Upper lobe of left lung (tissue), 6 donors: Measurements from ENCODE around the gene HNRNPM. TPM values are rescaled to one million over a fixed set of nuclear protein-coding genes. Genes with fewer than 3 reads are reported as not detected.

Experiments used
- ATAC-seq, 2 donors: fragments of 200-7000 bp; cut with Tn5 transposase; one replicate each; pipeline ENCODE4 v1.9.1; 2022; ENCODE audit warnings: mild to moderate bottlenecking in 2 of 2, moderate library complexity in 2 of 2; ENCODE audit not compliant: low FRiP score in 2 of 2
- DNase-seq, 2 donors: peaks; one replicate each; pipeline ENCODE4 v3.0.0-alpha.2; 2019 to 2020
- H3K27ac ChIP-seq, 4 donors: fragments of 200-600 bp; sonication (generic); one replicate each; pipeline ENCODE4 v1.5.1; 2016 to 2019
- H3K27me3 ChIP-seq, 4 donors: fragments of 200-600 bp; sonication (generic); one replicate each; pipeline ENCODE4 v1.5.1; 2017 to 2019
- H3K36me3 ChIP-seq, 4 donors: fragments of 200-600 bp; sonication (generic); one replicate each; pipeline ENCODE4 v1.5.1; 2016 to 2019
- H3K4me1 ChIP-seq, 4 donors: fragments of 200-600 bp; sonication (generic); one replicate each; pipeline ENCODE4 v1.5.1; 2018 to 2019
- H3K4me3 ChIP-seq, 4 donors: fragments of 200-600 bp; sonication (generic); one replicate each; pipeline ENCODE4 v1.5.1; 2017 to 2019; ENCODE audit warnings: mild to moderate bottlenecking in 2 of 4, moderate library complexity in 1 of 4
- H3K9me3 ChIP-seq, 4 donors: fragments of 200-600 bp; sonication (generic); one replicate each; pipeline ENCODE4 v1.5.1; 2018 to 2019
- CTCF ChIP-seq, 6 experiments: fragments of 450-650 bp in 4 of 6; fragments of 200-600 bp in 2 of 6; sonication (generic) in 2 of 6; IDR thresholded peaks; one replicate each; pipeline ENCODE4 v1.5.1; 2016 to 2019; ENCODE audit warnings: antibody characterized with exemption in 6 of 6
- EP300 ChIP-seq, 4 donors: sonication (generic); formaldehyde crosslinking; IDR thresholded peaks; one replicate each; pipeline ENCODE4 v1.5.1; 2017; ENCODE audit warnings: antibody characterized with exemption in 4 of 4, control low read depth in 2 of 4
- POLR2A ChIP-seq, 4 donors: fragments of 450-650 bp; IDR thresholded peaks; one replicate each; pipeline ENCODE4 v1.5.1; 2016 to 2017; ENCODE audit warnings: antibody characterized with exemption in 4 of 4, mild to moderate bottlenecking in 2 of 4
- POLR2AphosphoS5 ChIP-seq, 2 donors: sonication (generic); formaldehyde crosslinking; IDR thresholded peaks; one replicate each; pipeline ENCODE4 v1.5.1; 2017; ENCODE audit warnings: antibody characterized with exemption in 2 of 2
- WGBS, 2 donors: methylation state at CpG; one replicate each; pipeline ENCODE4 v1.1.5; 2017 to 2018; 5-methylcytosine and 5-hydroxymethylcytosine counted together
- total RNA-seq, 6 donors: library from RNA; depleted of rRNA in 4 of 6; stranded (reverse); fragments of >200 nt in 4 of 6; gene quantifications; one replicate each; pipeline versions ENCODE4 v1.1.0 to v1.2.1, GENCODE V29; 2016 to 2021
- donor health status: DM: no; HTN: no; CAD: no; lungs with moderate emphysema.
- donor health status: DM: no; HTN: yes; CAD: no; lungs with severe emphysema.

Gene HNRNPM
- total RNA-seq, 6 donors from 2014 or later = 95.2 to 188 (median 149) TPM

- no peaks in the 10 kb centered on the region for H3K9me3 ChIP-seq
- DNase-seq = peak in 1 of 2 donors; percentile 40
- no peak for TF ChIP-seq CTCF (IDR thresholded peaks at IDR 0.05)
- H3K4me1 ChIP-seq = peaks cover 19 to 72% (median 38%) of the 10 kb centered on the region in 4 donors
- WGBS, 2 donors = 87 to 88% methylated on average over 6 of the region's 6 CpGs
- peak overlapping the region in 3 of 4 donors; percentile 37 to 68 (median 48) for H3K27ac ChIP-seq
- peaks cover 28 to 85% (median 43%) of the 10 kb centered on the region in 4 donors for H3K36me3 ChIP-seq
- no peaks in the 10 kb centered on the region for H3K27me3 ChIP-seq
- no peak for ATAC-seq
- H3K4me3 ChIP-seq = no peak overlapping the region
These were observed 36.8 kb downstream of the HNRNPM start for GRCh38 chr19:8481616-8482015.

- peaks cover 19 to 82% (median 42%) of the 10 kb centered on the region in 4 donors for H3K4me1 ChIP-seq
- H3K4me3 ChIP-seq = no peak overlapping the region
- ATAC-seq (no peak), DNase-seq (no peak)
- no peaks in the 10 kb centered on the region for H3K9me3 ChIP-seq
- H3K27me3 ChIP-seq = no peaks in the 10 kb centered on the region
- H3K36me3 ChIP-seq = peaks cover 32 to 85% (median 48%) of the 10 kb centered on the region in 4 donors
- TF ChIP-seq POLR2A (IDR thresholded peaks at IDR 0.05) = no peak
- TF ChIP-seq POLR2AphosphoS5 (IDR thresholded peaks at IDR 0.05) = no peak
- TF ChIP-seq EP300 (IDR thresholded peaks at IDR 0.05) = no peak
- no peak for TF ChIP-seq CTCF (IDR thresholded peaks at IDR 0.05)
- WGBS, 2 donors = 90 to 92% methylated on average over 11 of the region's 11 CpGs
- H3K27ac ChIP-seq = no peak overlapping the region
These were observed 37.9 kb downstream of the HNRNPM start for GRCh38 chr19:8482696-8483095.

- Histone ChIP-seq H3K4me3 (no peak overlapping the region), H3K27ac (no peak overlapping the region), H3K27me3 (no peaks in the 10 kb centered on the region), H3K36me3 (peaks cover 37 to 85% (median 52%) of the 10 kb centered on the region in 4 donors), H3K4me1 (peaks cover 21 to 81% (median 42%) of the 10 kb centered on the region in 4 donors), H3K9me3 (no peaks in the 10 kb centered on the region)
- 93 to 94% methylated on average over 8 of the region's 8 CpGs for WGBS, 2 donors
- ATAC-seq (no peak), DNase-seq (no peak)
- TF ChIP-seq CTCF (IDR thresholded peaks at IDR 0.05) (no peak), POLR2AphosphoS5 (IDR thresholded peaks at IDR 0.05) (no peak), POLR2A (IDR thresholded peaks at IDR 0.05) (no peak), EP300 (IDR thresholded peaks at IDR 0.05) (no peak)
These were observed 38.4 kb downstream of the HNRNPM start for GRCh38 chr19:8483165-8483564.

- ATAC-seq (peak; percentile 35 to 64), DNase-seq (peak; percentile 41 to 82)
- peak overlapping the region; percentile 30 to 60 (median 54) for H3K27ac ChIP-seq
- peaks cover 38 to 89% (median 59%) of the 10 kb centered on the region in 4 donors for H3K36me3 ChIP-seq
- peaks cover 22 to 75% (median 38%) of the 10 kb centered on the region in 4 donors for H3K4me1 ChIP-seq
- no peak overlapping the region for H3K4me3 ChIP-seq
- 75 to 83% methylated on average over 8 to 18 of the region's 18 CpGs for WGBS, 2 donors
- H3K27me3 ChIP-seq = no peaks in the 10 kb centered on the region
- H3K9me3 ChIP-seq = no peaks in the 10 kb centered on the region
- TF ChIP-seq POLR2AphosphoS5 (IDR thresholded peaks at IDR 0.05) (peak in 1 of 2 donors; percentile 7), CTCF (IDR thresholded peaks at IDR 0.05) (no peak)
These were observed 39.6 kb downstream of the HNRNPM start for GRCh38 chr19:8484331-8484894.
